Liver (tissue), 3 donors: Measurements from ENCODE around the gene RRAGC.

Experiments used
- ATF3 ChIP-seq: IDR thresholded peaks from 2 replicates; pipeline ENCODE4 v1.6.1; 2016; ENCODE audit warnings: antibody characterized with exemption
- FOXA1 ChIP-seq: IDR thresholded peaks from 2 replicates; pipeline ENCODE4 v1.6.1; 2016; ENCODE audit warnings: antibody characterized with exemption
- GABPA ChIP-seq, 2 donors: IDR thresholded peaks in 1 of 2; conservative IDR thresholded peaks in 1 of 2; 2 replicates each; pipeline ENCODE4 v1.6.1; 2016; ENCODE audit warnings: antibody characterized with exemption in 2 of 2, mild to moderate bottlenecking in 1 of 2, moderate library complexity in 1 of 2
- HNF4G ChIP-seq: IDR thresholded peaks from 2 replicates; pipeline ENCODE4 v1.6.1; 2016; ENCODE audit warnings: antibody characterized with exemption
- JUND ChIP-seq, 2 donors: IDR thresholded peaks; 2 replicates each; pipeline ENCODE4 v1.6.1; 2016; ENCODE audit warnings: antibody characterized with exemption in 2 of 2
- MAX ChIP-seq: IDR thresholded peaks from 2 replicates; pipeline ENCODE4 v1.6.1; 2016; ENCODE audit warnings: antibody characterized with exemption
- RAD21 ChIP-seq, 2 donors: IDR thresholded peaks; 2 replicates each; pipeline ENCODE4 v1.6.1; 2016; ENCODE audit warnings: antibody characterized with exemption in 2 of 2, mild to moderate bottlenecking in 2 of 2
- REST ChIP-seq: IDR thresholded peaks from 2 replicates; pipeline ENCODE4 v1.6.1; 2016; ENCODE audit warnings: antibody characterized with exemption, mild to moderate bottlenecking
- RXRA ChIP-seq, 2 donors: IDR thresholded peaks; 2 replicates each; pipeline ENCODE4 v1.6.1; 2017 to 2018; ENCODE audit warnings: antibody characterized with exemption in 2 of 2, mild to moderate bottlenecking in 1 of 2
- SP1 ChIP-seq: IDR thresholded peaks from 2 replicates; pipeline ENCODE4 v1.6.1; 2018; ENCODE audit warnings: antibody characterized with exemption, mild to moderate bottlenecking
- TAF1 ChIP-seq: conservative IDR thresholded peaks from 2 replicates; pipeline ENCODE4 v1.6.1; 2016; ENCODE audit warnings: antibody characterized with exemption, mild to moderate bottlenecking
- ZBTB33 ChIP-seq: IDR thresholded peaks from 2 replicates; pipeline ENCODE4 v1.6.1; 2016; ENCODE audit warnings: antibody characterized with exemption
- TF ChIP-seq, protein P1 (sequence below): fragments of 150-350 bp; IDR thresholded peaks from 2 replicates; pipeline ENCODE4 v1.5.1; 2017; ENCODE audit warnings: improper control_type of control experiment, low read depth, low read length; ENCODE audit not compliant: missing input control
- donor health status: healthy.
- donor health status: healthy.

DNA sequence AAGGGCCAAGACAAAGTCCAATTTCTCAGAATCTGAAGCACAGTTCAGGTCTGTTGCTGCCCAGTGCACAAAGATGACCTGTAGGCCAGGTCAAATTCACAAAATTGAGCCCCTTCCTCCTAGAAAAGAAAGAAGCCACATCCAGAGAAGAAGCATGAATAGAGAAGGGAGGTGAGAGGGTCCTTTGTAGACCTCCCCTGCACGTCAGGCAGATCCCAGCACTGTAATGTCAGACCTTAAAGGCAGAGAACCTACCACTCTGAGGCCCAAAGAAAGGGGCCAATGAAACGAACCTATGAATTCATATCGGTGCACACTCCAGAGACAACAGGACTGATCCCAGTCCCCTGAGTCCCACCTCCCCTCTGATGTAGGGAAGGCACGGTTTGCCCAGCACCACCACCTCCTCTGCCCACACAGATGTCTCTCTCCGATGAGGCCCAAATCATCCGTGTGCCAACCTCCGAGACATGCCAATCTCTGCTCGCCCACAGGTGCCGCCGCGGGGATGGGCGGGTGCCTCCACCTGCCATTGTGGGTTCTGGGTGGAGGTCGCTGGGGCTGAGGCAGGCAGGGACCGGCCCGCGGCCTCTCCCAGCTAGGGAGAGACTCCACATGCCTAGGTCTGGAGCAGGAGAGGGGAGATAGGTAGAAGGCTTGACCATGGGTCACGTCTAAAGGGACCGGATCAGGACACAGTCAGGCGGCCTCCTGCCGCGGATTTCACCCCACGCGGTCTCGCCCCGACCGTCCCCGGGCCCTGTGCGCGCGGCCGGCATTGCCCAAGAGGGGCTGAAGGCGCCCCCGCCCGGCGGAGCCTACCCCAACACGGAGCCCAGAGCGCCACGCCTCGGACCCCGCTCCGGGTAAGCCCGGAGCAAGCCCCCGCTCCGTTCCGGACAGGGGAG, 42.1 kb downstream of the RRAGC start:
- TF ChIP-seq, protein P1, sequence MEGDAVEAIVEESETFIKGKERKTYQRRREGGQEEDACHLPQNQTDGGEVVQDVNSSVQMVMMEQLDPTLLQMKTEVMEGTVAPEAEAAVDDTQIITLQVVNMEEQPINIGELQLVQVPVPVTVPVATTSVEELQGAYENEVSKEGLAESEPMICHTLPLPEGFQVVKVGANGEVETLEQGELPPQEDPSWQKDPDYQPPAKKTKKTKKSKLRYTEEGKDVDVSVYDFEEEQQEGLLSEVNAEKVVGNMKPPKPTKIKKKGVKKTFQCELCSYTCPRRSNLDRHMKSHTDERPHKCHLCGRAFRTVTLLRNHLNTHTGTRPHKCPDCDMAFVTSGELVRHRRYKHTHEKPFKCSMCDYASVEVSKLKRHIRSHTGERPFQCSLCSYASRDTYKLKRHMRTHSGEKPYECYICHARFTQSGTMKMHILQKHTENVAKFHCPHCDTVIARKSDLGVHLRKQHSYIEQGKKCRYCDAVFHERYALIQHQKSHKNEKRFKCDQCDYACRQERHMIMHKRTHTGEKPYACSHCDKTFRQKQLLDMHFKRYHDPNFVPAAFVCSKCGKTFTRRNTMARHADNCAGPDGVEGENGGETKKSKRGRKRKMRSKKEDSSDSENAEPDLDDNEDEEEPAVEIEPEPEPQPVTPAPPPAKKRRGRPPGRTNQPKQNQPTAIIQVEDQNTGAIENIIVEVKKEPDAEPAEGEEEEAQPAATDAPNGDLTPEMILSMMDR, result no peak
- TF ChIP-seq REST (no peak), RAD21 (IDR thresholded peaks at IDR 0.05) (no peak), HNF4G (no peak), RXRA (IDR thresholded peaks at IDR 0.05) (no peak), MAX (no peak), FOXA1 (no peak), ZBTB33 (no peak), TAF1 (no peak), JUND (IDR thresholded peaks at IDR 0.05) (no peak), GABPA (IDR thresholded peaks at IDR 0.05 in 1 of 2, conservative IDR thresholded peaks at IDR 0.05 in 1 of 2) (no peak), ATF3 (no peak), SP1 (no peak)
